K562 (cell line): ENCODE data around the gene CACNA1C. TPM values are rescaled to one million over a fixed set of nuclear protein-coding genes. Genes with fewer than 3 reads are reported as not detected.

Experiments used
- FIP1L1 ChIP-seq: fragments of 200-400 bp; formaldehyde crosslinking; IDR thresholded peaks from 2 replicates; pipeline ENCODE4 v1.6.1; 2018; ENCODE audit warnings: mild to moderate bottlenecking, low read depth, low read length; ENCODE audit not compliant: poor library complexity, severe bottlenecking
- FOS ChIP-seq: IDR thresholded peaks from 3 replicates; pipeline ENCODE4 v1.6.1; 2011; ENCODE audit not compliant: insufficient read length; ENCODE audit errors: extremely low read depth
- HNRNPUL1 ChIP-seq: fragments of 200-400 bp; formaldehyde crosslinking; IDR thresholded peaks from 2 replicates; pipeline ENCODE4 v1.6.1; 2017; ENCODE audit warnings: low read length
- NCOA2 ChIP-seq, 2 experiments: fragments of 450-650 bp; IDR thresholded peaks; 2 replicates each; pipeline ENCODE4 v1.6.1; 2018; ENCODE audit warnings: mild to moderate bottlenecking in 2 of 2, moderate library complexity in 1 of 2; ENCODE audit not compliant: partially characterized antibody in 2 of 2
- NCOA6 ChIP-seq: fragments of 450-650 bp; IDR thresholded peaks from 2 replicates; pipeline ENCODE4 v1.6.1; 2017; ENCODE audit warnings: mild to moderate bottlenecking
- SRSF9 ChIP-seq: fragments of 200-400 bp; formaldehyde crosslinking; IDR thresholded peaks from 2 replicates; pipeline ENCODE4 v1.6.1; 2017; ENCODE audit warnings: low read depth, low read length, borderline replicate concordance
- ZEB2 ChIP-seq: fragments of 450-650 bp; IDR thresholded peaks from 2 replicates; pipeline ENCODE4 v1.6.1; 2016
- ZFP30 ChIP-seq: fragments of 250-450 bp; sonication (Bioruptor Pico); IDR thresholded peaks from 2 replicates; pipeline ENCODE4 v1.8.0; 2022; ENCODE audit warnings: moderate library complexity, mild to moderate bottlenecking, inconsistent platforms, borderline replicate concordance
- ZNF140 ChIP-seq: fragments of 250-450 bp; sonication (Bioruptor Pico); IDR thresholded peaks from 2 replicates; pipeline ENCODE4 v1.8.0; 2021; ENCODE audit warnings: moderate library complexity, mild to moderate bottlenecking, inconsistent platforms
- ZNF165 ChIP-seq: fragments of 250-450 bp; sonication (Bioruptor Pico); IDR thresholded peaks from 2 replicates; pipeline ENCODE4 v1.4.0; 2020; ENCODE audit warnings: borderline replicate concordance
- ZNF197 ChIP-seq: fragments of 200-800 bp; sonication (Bioruptor generic); IDR thresholded peaks from 2 replicates; pipeline ENCODE4 v1.6.1; 2016; ENCODE audit warnings: low read depth, missing genetic modification characterization, missing compliant biosample characterization
- ZNF507 ChIP-seq: conservative IDR thresholded peaks from 2 replicates; pipeline ENCODE4 v1.6.1; 2017; ENCODE audit warnings: missing genetic modification characterization, missing compliant biosample characterization
- ZNF696 ChIP-seq: fragments of 250-450 bp; sonication (Bioruptor Pico); conservative IDR thresholded peaks from 2 replicates; pipeline ENCODE4 v1.4.0; 2020; ENCODE audit warnings: mild to moderate bottlenecking, moderate library complexity
- ZNF707 ChIP-seq: fragments of 250-450 bp; sonication (Bioruptor Pico); conservative IDR thresholded peaks from 2 replicates; pipeline ENCODE4 v1.8.0; 2022; ENCODE audit warnings: inconsistent platforms, mild to moderate bottlenecking, moderate library complexity
- ZNF764 ChIP-seq: fragments of 250-450 bp; sonication (Bioruptor Pico); IDR thresholded peaks from 2 replicates; pipeline ENCODE4 v1.4.0; 2020; ENCODE audit warnings: low read depth, mild to moderate bottlenecking, moderate library complexity
- ZNF778 ChIP-seq: fragments of 450-650 bp; formaldehyde crosslinking; IDR thresholded peaks from 2 replicates; pipeline ENCODE4 v1.4.0; 2020; ENCODE audit warnings: mild to moderate bottlenecking, moderate library complexity
- polyA plus RNA-seq, 8 experiments: library from polyadenylated mRNA; depleted of rRNA in 4 of 8; stranded (reverse) in 5 of 8; unstranded in 3 of 8; fragments of >200 nt; fragmentation: Nextera tagmentation in 2 of 8; fragmentation: Illumina TruSeq in 1 of 8; extraction: Ambion mirVana in 2 of 8; extraction: Trizol in 1 of 8; gene quantifications; 2 replicates each; pipeline versions ENCODE4 v1.2.1 to v1.2.3, GENCODE V29; 2011 to 2014; ENCODE audit warnings: inconsistent platforms in 1 of 8, missing spikeins in 1 of 8
- total RNA-seq, 7 experiments: library from RNA; depleted of rRNA in 6 of 7; stranded (reverse); fragments of >200 nt in 6 of 7; fragmentation: Illumina TruSeq in 2 of 7; extraction: Trizol in 2 of 7; gene quantifications; 2 replicates each; pipeline versions ENCODE4 v1.2.1 to v1.2.3, GENCODE V29; 2011 to 2021; ENCODE audit warnings: low replicate concordance in 1 of 7
- TF ChIP-seq, protein P1 (sequence below): sonication (generic); formaldehyde crosslinking; IDR thresholded peaks from 2 replicates; pipeline ENCODE4 v1.8.1; 2023; ENCODE audit warnings: mild to moderate bottlenecking, missing genetic modification reagents
- TF ChIP-seq, protein P2 (sequence below): fragments of 250-450 bp; sonication (Bioruptor Pico); IDR thresholded peaks from 2 replicates; pipeline ENCODE4 v1.8.0; 2022; ENCODE audit warnings: moderate library complexity, mild to moderate bottlenecking, inconsistent platforms
- TF ChIP-seq, protein P3 (sequence below): fragments of 450-650 bp; conservative IDR thresholded peaks from 2 replicates; pipeline ENCODE4 v1.6.1; 2016; ENCODE audit warnings: missing genetic modification characterization, low read depth, mild to moderate bottlenecking, missing compliant biosample characterization, moderate library complexity
- TF ChIP-seq, protein P4 (sequence below): fragments of 250-450 bp; sonication (Bioruptor Pico); IDR thresholded peaks from 2 replicates; pipeline ENCODE4 v1.8.0; 2021; ENCODE audit warnings: mild to moderate bottlenecking, moderate library complexity
- TF ChIP-seq, protein P5 (sequence below): fragments of 450-650 bp; IDR thresholded peaks from 2 replicates; pipeline ENCODE4 v1.6.1; 2016

Gene CACNA1C
- total and polyA plus RNA-seq, 9 of the 15 experiments (the other 6 are each of a cell fraction or from before 2014, with no cell fraction given): not detected

DNA sequence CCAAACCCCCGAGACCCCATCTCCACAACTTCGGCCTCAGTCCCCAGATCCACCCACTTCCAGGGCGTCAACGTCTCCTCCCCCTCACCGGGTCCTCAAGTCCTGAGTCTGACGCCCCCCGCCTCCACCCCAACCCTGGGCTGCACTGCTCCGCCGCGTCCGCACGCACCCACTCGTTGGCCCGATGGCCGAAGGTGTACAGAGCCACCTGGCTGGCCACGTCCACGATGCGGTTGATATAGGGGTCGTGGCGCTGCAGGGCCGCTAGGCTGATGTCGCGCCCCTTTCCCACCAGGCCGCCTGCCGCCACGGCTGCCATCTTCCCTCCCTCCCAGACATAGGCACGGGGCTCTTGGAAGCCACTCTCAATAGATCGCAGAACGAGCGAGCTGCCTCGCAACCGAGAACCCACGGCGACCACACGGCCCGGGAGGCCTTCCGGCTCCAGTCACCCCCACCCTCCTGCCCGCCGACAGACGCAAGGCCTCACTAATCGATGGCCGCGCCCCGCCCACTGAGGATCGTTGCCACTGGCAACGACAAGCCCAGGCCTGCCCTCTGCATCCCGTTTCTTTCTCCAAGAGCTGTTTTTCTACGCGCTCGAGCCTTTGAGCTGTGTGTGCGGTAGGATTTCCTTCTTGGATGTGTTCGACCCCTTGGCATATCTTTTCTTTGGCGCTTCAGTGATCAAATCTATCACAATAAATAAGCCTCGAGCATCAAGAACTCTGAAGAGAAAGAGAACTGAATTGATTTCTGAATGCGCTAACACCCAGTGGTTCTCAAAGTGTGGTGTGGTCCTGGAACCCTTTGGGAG lies 48.5 kb upstream of the CACNA1C start, which contains the start of gene DCP1B (continued):
- TF ChIP-seq, protein P1, sequence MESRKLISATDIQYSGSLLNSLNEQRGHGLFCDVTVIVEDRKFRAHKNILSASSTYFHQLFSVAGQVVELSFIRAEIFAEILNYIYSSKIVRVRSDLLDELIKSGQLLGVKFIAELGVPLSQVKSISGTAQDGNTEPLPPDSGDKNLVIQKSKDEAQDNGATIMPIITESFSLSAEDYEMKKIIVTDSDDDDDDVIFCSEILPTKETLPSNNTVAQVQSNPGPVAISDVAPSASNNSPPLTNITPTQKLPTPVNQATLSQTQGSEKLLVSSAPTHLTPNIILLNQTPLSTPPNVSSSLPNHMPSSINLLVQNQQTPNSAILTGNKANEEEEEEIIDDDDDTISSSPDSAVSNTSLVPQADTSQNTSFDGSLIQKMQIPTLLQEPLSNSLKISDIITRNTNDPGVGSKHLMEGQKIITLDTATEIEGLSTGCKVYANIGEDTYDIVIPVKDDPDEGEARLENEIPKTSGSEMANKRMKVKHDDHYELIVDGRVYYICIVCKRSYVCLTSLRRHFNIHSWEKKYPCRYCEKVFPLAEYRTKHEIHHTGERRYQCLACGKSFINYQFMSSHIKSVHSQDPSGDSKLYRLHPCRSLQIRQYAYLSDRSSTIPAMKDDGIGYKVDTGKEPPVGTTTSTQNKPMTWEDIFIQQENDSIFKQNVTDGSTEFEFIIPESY (CRISPR knock-in tag): peak; percentile 61; the same call in 1 of the 2 replicates
- no peak for TF ChIP-seq ZNF197 (CRISPR knock-in tag)
- no peak for TF ChIP-seq ZNF696
- no peak for TF ChIP-seq HNRNPUL1
- no peak for TF ChIP-seq ZNF140
- no peak for TF ChIP-seq ZNF778 (CRISPR knock-in tag)
- TF ChIP-seq, protein P2, sequence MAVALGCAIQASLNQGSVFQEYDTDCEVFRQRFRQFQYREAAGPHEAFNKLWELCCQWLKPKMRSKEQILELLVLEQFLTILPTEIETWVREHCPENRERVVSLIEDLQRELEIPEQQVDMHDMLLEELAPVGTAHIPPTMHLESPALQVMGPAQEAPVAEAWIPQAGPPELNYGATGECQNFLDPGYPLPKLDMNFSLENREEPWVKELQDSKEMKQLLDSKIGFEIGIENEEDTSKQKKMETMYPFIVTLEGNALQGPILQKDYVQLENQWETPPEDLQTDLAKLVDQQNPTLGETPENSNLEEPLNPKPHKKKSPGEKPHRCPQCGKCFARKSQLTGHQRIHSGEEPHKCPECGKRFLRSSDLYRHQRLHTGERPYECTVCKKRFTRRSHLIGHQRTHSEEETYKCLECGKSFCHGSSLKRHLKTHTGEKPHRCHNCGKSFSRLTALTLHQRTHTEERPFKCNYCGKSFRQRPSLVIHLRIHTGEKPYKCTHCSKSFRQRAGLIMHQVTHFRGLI (CRISPR knock-in tag): no peak
- TF ChIP-seq ZNF165: no peak
- no peak for TF ChIP-seq ZNF707 (CRISPR knock-in tag)
- no peak for TF ChIP-seq ZFP30 (CRISPR knock-in tag)
- no peak for TF ChIP-seq FIP1L1
- TF ChIP-seq, protein P3, sequence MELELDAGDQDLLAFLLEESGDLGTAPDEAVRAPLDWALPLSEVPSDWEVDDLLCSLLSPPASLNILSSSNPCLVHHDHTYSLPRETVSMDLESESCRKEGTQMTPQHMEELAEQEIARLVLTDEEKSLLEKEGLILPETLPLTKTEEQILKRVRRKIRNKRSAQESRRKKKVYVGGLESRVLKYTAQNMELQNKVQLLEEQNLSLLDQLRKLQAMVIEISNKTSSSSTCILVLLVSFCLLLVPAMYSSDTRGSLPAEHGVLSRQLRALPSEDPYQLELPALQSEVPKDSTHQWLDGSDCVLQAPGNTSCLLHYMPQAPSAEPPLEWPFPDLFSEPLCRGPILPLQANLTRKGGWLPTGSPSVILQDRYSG (tag): no peak
- TF ChIP-seq NCOA6: no peak
- TF ChIP-seq ZNF507 (tag): no peak
- no peak for TF ChIP-seq SRSF9
- TF ChIP-seq, protein P4, sequence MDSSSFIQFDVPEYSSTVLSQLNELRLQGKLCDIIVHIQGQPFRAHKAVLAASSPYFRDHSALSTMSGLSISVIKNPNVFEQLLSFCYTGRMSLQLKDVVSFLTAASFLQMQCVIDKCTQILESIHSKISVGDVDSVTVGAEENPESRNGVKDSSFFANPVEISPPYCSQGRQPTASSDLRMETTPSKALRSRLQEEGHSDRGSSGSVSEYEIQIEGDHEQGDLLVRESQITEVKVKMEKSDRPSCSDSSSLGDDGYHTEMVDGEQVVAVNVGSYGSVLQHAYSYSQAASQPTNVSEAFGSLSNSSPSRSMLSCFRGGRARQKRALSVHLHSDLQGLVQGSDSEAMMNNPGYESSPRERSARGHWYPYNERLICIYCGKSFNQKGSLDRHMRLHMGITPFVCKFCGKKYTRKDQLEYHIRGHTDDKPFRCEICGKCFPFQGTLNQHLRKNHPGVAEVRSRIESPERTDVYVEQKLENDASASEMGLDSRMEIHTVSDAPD: no peak
- TF ChIP-seq, protein P5, sequence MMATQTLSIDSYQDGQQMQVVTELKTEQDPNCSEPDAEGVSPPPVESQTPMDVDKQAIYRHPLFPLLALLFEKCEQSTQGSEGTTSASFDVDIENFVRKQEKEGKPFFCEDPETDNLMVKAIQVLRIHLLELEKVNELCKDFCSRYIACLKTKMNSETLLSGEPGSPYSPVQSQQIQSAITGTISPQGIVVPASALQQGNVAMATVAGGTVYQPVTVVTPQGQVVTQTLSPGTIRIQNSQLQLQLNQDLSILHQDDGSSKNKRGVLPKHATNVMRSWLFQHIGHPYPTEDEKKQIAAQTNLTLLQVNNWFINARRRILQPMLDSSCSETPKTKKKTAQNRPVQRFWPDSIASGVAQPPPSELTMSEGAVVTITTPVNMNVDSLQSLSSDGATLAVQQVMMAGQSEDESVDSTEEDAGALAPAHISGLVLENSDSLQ: peak; percentile 40; the same call in 1 of the 2 replicates
- no peak for TF ChIP-seq ZEB2
- TF ChIP-seq NCOA2 (IDR thresholded peaks at IDR 0.05; ENCODE audit: partially characterized antibody in 2 of 2): no peak
- no peak for TF ChIP-seq ZNF764 (CRISPR knock-in tag)
- TF ChIP-seq FOS: no peak
